SHP77 (cell line): ENCODE data around the gene RUNX3.
"Not testable (repeated sequence)": the region's sequence is repeated elsewhere in the genome, so short reads cannot be mapped to it uniquely, and the experiment has no call there.

Experiments
- DNase-seq, 2 experiments: peaks; one replicate each; lab custom pipeline; 2025; lab: John Stamatoyannopoulos, UW

RUNX3 gene

DNA sequence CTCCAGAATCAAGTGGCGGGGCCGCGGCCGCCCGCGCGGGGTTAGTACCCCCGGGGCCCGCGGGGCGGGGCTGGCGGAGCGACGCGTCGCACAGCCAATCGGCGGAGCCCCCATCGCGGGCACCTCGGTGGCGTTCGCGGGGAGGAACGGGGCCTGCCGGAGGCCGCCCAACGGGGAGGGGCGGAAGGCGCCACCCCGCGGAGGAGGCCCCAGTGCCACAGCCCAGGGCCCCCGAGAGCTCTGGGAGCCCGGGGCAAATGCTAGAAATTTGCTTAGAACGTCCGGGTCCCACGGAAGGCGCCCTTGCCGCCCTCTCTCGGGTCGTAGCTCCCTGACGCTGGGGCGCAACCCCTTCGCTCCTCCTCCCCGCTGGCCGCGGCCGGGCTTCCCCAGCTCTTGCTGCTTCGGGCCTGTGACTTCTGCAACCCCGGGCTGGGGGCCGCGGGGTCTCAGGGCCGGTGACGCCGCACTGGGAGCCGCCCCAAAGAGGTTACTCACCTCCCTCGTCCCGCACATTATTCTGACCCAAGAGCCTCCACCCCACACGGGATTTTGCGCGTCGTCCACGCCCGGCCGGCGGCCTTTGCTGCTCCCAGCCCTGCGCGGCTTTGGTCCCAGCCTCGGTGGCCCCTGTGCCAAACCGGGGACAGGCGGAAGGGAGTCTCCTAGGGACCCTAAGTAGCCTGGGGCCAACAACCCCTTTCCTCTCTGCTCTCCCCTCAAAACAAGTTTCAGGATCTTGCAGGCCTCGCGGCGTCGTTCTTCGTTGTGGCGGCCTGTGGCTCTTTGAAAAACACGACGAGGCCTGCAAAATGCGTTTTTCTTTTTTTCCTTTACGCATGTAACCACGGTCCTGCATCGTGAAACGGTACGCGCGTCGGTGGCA is at the start of gene RUNX3:
TSS of gene RUNX3 (minus strand) at position 17 of the 886 bp plus-strand sequence. CDS start 408 bp downstream, outside the sequence.
- DNase-seq, result no peak

DNA sequence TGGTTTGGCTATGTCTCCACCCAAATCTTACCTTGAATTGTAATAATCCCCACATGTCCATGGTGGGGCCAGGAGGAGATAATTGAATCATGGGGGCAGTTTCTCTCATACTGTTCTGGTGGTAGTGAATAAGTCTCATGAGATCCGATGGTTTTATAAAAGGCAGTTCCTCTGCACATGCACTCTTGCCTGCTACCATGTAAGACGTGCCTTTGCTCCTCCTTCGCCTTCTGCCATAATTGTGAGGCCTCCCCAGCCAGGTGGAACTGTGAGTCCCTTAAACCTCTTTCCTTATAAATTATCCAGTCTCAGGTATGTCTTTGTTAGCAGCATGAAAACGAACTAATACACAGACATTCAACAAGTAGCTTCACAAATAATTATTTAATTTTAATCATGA is 49.2 kb upstream of the RUNX3 start:
- not testable (repeated sequence) for DNase-seq

DNA sequence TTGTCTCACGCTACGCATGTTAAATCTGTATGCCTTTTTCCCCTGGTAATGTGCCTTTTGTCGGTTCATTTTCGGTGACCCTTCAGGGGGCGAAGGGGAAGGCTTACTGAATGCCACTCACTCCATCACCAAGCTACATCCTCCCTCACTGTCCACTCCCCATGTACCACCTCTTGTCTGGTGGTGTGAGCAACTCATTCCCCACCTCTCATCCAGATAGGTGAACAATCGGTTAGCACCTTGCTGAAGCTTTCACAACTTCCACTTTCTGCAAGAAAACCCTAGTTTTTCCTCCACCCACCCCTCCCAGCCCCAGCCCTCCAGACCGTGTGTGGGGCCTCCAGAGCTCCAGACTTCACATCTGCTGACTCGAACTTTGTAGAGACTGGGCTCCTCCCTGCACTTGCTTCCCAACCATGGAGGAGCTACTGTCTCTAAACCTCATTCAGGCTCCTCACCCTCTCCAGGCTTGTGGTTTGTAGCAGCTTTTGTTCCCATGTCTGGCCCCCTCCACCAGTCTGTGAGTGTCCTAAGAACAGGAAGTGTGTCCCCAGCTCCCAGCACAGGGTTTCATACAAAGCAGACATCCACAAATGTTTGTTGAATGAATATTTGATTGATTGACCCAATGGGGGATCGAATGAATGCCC is 48.4 kb upstream of the RUNX3 start:
- DNase-seq, result no peak

DNA sequence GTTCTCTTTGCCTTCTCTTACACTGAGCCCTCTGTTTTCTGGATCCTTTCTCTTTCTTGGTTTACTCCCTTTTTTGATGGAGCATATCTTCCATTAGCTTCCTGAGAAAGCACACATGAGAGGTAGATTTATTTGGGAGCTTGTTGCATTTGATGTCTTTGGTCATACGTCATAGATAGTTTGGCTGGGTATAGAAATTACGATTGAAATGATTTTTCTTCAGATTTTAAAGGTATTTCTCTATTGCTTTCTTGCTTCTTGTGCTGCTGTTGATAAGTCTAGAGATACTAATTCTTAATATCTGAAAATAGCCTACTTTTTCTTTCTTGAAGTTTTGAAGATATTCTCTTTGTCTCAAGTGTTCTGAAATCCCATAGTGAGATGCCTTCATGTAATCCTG is 45.3 kb upstream of the RUNX3 start:
- no peak for DNase-seq

DNA sequence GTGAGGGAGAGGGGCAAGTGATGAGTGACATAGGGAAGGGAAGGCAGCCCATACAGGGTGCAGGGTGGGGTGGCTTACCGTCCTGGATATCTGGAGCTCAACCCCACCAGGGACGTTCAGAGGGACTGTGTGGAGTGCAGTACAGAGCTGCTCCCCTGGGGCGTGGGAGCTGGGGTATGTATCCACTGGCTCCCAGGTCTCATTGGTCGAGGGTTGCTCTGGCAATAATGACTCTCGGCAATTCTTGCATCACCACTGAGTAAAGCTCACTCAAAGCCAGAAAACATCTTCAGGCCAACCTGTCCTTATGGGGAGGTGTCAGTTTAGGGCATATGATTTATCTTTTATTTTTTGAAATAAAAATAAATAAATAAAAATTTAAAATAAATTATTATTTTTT is 43.2 kb upstream of the RUNX3 start:
- no peak for DNase-seq

DNA sequence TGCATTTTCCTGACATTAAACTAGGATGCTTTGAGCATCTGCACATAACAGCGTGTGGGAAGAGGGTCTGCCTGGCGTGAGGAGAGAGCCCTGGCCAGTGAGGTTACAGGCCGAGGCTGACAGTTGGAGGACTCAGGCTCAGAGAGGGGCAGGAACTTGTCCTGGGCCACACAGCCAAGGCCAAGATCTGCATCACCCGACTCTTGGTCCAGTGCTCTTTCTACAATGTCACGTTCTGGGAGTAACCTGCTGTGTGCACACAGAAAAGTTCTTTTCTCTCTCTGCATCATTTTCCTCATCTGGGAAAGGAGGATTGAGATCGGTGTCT is 42.8 kb upstream of the RUNX3 start:
- DNase-seq, result no peak

DNA sequence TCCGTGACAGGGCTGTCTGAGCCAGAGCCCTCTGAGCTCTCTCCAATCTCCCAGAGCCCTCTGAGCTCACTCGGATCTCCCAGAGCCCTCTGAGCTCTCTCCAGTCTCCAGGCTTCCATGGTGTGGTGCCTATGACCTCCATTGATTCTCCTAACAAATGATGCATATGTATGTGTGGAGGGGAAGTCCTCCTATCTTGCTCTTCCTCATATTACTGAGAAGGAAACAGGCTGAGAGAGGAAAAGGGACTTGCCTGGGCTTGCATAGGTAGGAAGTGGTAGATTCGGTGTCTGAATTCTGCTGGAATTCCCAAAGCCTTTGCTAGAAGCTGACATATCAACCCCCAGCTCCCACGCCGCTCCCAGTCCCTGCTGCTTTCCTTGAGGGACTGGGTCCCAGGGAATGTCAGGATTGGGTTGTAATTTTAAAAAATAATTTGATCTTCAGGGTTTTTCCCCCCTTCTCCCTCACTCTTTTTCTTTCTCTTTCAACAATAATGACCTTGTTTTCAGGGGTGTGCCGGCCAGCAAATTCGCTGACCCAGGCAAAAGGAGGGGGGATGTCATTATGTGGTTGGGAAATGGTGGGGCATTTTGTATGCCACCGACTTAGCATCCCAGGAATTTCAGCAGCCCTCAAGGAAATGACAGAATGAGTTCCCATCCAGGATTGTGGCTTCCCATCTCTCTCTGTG is 42.3 kb upstream of the RUNX3 start:
- DNase-seq, result no peak

DNA sequence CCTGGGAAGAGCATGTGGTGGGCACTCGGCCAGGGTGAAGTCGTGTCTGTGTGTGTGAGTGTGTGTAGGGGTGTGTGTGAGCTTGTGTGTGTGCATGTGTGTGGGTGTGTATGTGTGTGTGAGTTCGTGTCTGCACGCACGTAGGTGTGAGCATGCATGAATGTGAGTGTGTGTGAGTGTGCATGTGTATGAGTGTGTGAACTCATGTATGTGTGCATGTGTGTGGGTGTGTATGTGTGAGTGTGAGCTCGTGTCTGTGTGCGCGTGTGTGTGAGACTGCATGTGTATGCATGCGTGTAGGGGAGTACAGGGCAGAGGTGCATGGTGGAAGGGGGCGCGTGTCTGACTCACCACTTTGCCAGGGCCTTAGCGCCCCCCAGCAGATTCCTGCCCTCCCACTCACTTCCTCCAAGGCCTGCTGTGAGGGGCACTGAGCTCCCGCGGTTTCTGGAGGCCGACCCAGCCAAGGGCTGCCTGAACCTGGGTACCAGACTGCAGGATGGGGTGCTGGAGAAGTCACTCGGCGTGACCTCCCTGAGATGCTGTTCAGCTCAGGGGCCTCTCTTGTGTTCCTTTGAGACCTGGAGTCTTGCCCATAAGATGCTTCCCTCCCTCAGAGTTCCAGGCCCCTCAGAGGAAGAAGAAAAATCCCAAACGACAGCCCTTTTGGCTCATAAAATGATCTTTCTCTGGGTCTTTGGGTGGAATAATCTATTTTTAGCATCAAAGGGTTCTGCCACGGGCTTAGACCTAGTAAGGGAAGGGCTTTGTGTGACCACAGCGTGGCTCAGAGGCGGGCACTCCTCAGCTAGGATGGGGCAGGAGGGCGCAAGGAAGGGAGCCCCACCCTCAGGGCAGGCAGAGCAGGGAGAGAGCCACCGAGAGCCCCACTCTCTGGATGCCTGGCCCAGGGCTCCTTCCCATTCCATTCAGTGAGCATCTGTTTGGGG is 41.1 kb upstream of the RUNX3 start:
- DNase-seq, result no peak

DNA sequence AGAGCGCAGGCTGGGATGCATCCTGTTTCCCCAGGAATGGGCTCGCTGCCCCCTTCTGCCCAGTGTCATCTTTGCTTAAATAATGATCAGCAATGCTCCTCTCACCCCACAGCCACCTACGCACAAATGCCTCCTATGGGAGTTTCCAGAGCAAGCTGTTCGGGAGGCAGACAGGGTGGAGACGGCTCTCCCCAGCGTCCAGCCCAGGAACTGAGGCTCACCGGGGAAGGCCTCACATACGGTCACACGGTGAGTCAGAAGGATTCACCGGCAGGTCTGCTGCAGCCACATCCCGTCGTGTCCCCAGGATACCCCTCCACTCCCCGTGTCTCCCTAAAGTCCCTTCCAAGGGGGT is 40.3 kb upstream of the RUNX3 start:
- peak in 1 of 2 experiments; percentile 6 for DNase-seq

DNA sequence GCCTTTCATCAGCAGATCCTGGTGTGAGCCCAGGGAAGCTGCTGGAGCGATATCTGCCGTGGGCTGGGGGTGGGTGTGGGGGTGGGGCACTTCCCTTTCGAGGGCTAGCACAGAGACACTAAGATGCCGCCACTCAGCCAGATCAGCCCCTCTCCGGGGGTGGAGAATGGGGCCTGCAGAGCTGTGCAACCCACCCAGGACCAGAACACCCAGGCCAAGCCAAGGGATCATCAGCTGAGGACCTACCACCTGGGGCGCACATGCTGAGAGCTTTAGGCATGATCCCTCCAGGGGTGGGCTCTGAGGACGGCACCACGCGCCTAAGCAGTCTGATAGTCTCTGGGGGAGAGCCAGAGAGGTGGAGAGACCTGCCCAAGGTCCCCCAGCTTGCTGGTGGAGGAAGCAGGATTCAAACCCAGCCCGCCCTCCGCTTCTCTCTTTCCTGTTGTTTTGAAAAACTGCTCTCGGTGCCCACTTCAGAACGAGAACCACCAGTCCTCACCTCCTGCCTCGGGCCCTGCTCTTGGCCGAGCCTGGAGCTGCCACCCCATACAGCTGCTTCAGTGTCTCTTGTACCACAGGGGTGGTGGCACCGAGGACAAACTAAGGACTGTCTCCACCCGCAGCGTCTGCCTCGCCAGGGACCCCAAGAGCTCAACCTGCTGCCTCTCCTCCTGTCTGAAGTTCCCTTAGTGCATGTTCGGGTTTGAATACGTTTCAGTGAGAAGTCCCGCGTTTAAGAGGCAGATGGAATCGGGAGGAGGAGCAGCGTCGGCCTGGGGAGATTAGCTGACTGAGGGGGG is 39.7 kb upstream of the RUNX3 start:
- DNase-seq, result no peak

DNA sequence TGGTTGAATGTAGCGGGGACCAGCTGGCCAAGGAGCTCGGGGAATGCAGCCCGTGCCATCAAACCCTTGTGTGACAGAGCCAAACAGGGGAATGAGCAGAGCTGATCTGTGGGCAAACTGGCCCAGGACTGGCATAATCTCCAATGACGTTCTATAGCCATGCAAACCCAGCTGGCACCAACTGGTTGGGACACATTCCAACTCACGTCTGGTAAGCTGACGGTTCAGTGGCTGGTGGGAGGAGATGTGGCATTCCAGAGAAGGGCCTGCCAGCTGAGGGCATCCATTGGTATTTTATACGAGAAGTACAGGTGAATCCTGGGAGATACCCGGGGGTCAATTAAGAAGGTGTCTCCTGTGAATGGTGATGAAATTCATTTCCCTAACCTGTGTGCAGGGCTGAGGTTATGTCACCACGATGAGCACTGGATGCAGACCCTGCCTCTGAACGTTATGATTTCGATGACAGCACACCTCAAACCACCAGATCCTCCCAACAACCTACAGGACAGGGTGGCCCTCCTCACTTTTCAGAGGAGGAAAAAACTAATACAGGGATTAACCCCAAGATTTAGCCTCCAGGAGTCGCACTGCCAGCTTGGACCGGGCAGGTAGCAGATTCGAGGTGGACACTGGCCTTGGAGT is 39.0 kb upstream of the RUNX3 start:
- DNase-seq, result no peak

DNA sequence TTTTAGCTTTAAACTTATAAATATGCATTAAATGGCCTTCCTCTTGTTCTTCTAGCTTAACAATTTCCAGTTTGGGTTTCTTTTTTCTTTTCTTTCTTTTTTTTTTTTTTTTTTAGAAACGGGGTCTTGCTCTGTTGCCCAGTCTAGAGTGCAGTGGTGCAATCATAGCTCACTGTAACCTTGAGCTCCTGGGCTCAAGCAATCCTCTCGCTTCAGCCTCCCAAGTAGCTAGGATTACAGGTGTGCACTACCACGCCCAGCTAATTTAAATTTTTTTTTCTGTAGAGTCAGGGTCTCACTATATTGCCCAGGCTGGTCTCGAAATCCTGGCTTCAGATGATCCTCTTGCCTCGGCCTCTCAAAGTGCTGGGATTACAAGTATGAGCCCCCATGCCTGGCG is 37.9 kb upstream of the RUNX3 start:
- no peak for DNase-seq

DNA sequence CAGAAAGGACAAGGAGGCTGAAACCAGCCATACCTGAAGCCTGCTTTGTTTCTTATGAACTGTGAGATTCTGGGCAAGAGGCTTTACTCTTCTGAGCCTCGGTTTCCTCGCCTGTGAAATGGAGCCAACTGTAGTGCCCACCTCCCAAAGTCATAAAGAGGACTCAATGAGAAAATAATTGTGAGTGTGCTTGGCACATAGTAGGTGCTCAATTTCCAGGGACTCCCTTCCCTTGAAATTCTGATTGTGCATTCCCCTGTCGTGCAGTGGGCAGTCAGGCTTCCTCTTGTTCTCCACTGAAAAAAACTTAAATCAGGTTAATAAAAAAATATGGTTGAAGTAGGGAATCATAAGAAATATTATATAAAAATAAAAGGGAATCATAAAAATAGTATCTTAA is 37.5 kb upstream of the RUNX3 start:
- DNase-seq, result no peak

DNA sequence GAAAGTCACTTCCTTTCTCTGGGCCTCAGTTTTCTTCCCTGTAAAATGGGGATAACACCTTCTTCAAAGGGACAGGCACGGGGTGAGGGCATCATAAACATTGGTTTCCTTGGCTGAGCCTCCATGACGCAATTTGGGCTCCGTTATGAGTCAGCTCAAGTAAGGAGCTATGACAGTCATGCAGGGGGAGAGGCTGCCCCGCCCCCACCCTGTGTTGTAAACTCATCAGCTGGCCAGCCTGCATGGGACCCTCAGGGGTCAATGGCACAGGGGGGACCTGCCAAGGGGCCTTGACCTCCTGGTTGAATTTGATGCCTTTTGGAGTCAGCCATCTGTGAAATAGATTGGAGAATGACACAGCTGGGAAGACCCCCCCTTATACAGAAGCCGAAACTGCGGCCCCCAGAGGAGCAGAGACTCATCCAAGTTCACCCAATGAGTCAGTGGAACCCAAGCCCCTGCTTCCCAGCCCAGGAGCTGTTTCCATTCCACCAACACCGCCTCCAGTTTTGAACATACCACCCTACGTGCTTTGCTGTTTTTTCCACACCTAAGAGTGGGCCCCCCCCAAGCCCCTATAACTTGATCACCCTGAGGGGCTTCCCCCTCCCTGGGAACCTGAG is 36.8 kb upstream of the RUNX3 start:
- no peak for DNase-seq

DNA sequence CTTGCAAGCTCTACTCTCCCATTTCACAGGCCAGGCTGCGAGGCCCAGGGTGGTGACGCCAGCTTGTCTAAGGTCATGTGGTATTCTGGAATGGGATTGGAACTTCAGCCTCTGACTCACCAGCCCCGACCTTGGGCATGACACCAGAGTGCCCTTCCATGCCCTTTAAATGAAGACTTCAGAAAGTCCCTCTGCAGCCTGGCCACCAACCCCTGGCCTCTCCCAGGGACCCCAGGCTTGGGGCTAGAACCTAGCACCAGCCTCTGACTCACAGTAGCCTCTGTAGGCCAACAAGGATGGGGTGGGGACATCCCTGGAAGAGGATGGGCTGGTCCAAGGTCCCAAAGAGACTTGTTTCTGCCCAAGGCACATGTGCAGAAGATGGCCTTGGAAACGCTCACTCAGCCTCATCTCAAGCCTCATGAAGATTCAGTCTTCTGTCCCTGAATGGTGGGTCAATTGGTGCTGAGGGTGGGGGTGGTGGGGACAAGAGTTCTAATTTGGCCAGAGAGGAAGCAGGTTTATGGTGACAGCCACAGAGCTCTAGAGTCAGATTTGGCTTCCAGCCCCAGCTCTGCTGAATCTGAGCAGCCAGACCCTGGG is 36.1 kb upstream of the RUNX3 start:
- DNase-seq, result no peak

DNA sequence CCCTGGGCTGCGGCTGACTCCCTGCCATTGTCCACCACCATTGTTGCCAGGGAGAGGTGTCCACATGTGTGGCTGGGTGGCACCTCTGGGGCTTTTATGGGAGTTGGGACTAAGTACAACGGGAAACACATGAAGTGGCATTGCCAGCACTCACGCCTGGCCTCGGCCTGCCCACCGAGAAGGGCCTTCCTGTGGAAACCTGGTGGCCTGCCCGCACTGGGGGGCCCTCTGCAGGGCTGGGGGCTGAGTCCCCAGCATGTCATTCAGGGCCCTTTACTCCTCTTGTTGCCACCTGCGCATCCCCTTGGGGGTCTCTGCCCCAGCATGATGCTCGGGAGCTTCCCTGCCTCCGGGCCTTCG is 35.5 kb upstream of the RUNX3 start:
- no peak for DNase-seq

DNA sequence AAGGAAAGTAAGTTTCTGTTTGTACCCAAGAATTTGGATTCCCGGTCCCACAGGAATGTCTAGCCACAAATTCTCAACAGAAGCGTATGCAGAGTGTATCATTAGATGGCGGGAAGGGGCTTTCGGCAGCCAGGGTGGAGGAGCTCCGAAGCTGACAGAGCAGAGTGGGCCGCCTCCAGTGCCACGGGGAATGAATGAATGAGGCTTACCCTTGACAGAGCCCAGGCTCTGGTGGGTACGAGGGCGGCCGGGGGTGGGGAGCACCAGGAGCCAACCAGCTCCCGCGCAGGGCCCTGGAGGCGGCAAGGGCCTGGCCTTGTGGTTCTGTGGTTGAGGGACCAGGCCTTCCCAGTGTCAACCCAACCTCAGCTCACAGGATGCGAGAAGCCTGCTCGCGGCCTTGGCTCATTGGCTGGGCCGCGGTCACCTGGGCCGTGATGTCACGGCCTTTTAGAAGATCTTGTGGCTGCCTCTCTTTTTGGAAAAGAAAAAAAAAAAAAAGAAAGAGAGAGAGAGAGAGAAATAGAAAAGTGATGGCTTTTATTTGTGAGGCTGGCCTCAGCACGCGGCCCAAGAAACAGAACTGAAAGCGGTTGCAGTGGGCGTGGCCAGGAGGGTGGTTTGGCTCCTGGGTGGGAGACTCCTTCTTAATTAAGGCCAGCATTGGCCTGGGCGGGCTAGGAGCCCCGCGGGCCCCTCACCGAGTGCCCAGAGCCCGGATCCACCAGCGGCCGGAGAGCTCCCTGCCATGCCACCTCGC is 34.9 kb upstream of the RUNX3 start:
- no peak for DNase-seq

DNA sequence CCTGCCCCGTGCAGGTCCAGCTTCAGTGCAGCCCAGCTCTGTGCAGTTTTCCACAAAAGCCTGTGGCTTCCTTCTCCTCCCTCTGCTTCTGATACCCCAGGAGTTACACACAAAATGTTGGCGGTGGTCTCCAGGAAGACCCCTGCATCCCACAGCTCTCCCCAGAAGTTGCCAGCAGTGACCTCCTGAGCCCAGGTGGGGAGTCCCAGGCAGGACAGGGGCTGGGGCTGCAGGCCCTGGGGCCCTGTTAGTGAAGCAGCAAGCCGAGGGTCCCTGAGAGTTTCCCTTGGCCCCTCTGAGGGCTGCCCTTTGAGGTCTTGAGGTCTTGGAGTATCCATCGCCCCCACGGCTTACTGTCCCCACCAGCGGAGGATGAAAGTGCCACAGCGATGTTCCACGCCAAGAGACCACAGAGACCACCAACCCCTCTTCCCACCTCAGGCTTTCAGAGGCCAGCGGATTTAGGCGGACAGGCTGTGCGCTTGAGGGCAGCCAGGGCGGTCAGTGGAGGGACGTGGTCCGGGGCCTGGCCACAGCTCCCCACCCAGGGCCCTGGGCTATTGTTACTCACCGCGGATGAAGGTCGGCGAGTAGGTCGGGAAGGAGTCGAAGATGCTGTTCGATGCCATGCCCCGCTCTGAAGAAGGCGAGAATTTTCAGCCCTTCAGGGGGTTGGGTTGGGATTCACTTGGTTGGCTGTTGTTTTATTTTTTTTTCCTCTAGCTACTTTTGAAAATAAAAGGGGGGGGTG is 34.0 kb upstream of the RUNX3 start:
- no peak for DNase-seq
